NCI-H2227 (cell line): ENCODE data around the gene STAMBP.
"Not testable (repeated sequence)": the region's sequence is repeated elsewhere in the genome, so short reads cannot be mapped to it uniquely, and the experiment has no call there.

Source experiments
- DNase-seq: peaks from one replicate; lab custom pipeline; 2025; ENCODE audit not compliant: unreplicated experiment; lab: John Stamatoyannopoulos, UW

The STAMBP gene

DNA sequence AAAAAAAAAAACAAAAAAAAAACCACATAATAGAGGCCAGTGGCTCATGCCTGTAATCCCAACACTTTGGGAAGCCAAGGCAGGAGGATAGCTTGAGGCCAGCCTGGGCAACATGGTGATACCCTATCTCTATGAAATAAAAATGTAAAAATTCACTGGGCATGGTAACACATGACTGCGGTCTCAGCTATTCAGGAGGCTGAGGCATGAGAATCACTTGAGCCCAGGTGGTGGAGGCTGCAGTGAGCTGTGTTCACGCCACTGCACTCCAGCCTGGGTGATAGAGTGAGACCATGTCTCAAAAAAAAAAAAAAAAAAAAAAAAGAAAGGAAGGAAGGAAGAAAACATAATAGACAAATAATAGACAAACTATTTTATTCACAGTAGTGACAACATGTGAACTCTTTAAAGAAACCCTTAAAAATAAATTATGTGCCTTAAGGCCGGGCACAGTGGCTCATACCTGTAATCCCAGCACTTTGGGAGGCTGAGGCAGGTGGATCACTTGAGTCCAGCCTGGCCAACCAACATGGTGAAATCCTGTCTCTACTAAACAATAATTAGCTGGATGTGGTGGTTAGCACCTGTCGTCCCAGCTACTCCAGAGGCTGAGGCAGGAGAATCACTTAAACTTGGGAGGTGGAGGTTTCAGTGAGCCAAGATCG is 75.3 kb downstream of the STAMBP start:
- not testable (repeated sequence) for DNase-seq

- DNase-seq, result no peak
Observed at GRCh38 chr2:73904952-73905351, 76.2 kb downstream of the STAMBP start.

GRCh38 chr2:73906847-73907505 is 78.2 kb downstream of the STAMBP start:
- no peak for DNase-seq

- peak; percentile 42 for DNase-seq
Observed at GRCh38 chr2:73907840-73908452, 79.2 kb downstream of the STAMBP start.

DNA sequence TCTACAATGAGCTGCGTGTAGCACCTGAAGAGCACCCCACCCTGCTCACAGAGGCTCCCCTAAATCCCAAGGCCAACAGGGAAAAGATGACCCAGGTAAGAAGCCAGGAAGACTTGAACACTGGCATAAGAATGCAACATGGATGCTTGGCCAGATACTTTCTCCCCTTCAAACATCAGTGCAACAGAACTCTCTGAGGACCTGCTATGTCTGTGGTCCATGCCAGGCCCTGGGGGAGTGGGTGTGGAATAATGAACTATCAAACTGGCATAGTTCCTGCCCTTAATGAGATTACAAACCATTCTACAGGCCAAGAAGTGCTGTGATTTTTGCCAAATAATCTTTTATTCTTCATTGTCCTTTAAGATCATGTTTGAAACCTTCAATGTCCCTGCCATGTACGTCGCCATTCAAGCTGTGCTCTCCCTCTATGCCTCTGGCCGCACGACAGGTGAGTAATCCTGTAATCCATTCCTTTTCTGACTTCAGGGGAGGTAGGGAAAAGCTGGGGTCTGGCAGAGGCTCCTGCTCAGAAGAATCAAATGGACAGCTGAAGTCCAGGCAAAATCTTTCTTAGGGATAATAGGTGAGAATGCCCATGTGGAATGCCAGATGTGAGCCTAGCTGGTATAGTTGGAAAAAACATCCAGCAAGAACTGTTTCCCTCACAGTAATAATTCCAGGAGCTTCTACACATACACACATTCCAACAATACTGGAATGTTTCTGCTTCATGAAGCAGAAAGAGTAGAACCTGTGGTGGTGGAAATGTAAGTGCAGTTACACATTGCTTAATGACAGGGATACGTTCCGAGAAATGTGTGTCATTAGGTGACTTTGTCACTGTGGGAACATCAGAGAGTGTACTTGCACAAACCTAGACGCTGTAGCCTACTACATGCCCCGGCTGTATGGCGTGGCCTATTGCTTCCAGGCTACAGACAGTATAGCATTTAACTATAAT is 80.2 kb downstream of the STAMBP start:
- DNase-seq, result no peak

GRCh38 chr2:73910873-73911547 is 82.2 kb downstream of the STAMBP start:
- no peak for DNase-seq

DNA sequence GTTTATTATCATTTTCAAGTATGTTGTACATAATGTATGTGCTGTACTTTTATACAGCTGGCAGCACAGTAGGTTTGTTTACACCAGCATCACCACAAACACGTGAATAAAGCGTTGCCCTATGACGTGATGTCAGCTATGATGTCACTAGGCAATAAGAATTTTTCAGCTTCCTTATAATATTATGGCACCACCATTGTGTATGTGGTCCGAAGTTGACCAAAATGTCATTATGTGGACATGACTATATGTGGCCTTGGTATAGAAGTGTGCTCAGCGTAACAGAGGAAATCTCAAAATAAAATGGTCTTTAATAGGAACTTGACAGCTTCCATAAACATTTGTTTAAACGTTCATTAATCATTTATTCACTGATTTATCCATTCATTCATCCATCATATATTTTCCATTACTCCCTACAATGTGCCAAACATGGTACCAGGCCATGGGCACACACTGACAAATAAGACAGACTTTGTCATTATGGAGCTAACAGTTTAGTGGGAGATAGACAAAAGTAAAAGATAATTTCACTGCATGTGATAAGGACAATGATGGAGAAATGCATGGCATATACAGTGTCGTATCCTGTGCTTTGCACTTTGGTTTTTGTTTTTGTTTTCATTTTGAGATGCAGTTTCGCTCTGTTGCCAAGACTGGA is 82.9 kb downstream of the STAMBP start:
- DNase-seq, result no peak

DNA sequence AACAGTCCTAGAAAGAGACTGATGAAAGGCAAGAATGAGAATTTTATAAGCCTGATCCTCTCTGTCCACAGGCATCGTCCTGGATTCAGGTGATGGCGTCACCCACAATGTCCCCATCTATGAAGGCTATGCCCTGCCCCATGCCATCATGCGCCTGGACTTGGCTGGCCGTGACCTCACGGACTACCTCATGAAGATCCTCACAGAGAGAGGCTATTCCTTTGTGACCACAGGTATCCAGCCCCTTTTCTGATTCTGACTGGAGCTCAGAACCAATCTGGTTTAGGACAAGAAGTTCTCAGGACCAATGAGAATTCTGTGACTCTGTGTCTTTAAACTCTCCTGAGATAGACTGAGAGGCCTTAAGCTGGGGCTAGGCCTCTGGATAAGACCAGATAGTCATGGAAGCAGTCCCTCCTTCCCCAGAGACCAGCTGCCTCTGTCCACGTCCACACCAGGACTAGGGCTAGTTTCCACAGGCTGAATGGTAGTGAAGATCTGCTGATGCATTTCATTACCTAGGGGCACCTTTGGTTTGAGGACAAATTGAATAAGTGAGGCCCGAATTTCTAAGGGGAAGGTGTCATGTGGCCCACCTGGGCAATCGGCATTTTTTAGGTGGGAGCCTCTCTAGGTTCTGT is 84.8 kb downstream of the STAMBP start:
- DNase-seq, result no peak

DNA sequence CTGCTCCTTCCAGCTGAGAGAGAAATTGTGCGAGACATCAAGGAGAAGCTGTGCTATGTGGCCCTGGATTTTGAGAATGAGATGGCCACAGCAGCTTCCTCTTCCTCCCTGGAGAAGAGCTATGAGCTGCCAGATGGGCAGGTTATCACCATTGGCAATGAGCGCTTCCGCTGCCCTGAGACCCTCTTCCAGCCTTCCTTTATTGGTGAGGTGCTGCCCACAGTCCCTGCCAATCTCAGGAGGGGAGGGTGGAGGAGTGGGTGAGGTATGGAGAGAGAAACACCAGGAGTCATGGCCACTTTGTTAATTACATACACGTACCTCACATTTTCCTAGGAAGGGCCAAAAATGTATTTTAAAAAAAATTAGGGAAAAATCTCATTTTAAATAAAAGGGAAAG is 85.9 kb downstream of the STAMBP start:
- no peak for DNase-seq

DNA sequence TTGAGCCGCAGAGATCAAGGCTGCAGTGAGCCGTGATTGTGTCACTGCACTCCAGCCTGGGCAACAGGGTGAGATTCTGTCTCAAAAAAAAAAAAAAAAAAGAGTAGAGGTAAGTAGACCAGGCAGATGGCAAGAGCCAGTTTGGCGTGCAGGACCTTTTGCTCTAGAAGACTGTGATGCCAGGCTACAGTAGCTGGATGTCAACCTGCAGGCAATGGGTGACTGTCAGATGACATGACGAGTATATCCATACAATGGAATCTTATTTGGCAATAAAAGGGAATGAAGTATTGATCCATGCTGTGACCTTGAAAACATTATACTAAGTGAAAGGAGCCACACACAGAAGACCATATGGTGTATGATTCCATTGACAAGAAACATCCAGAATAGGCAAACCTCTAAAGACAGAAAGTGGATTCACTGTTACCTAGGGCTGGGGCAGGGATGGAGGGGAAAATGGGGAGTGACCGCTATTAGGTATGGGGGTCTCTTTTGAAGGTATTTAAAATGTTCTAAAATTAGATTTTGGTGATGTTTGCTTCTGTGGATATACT is 86.8 kb downstream of the STAMBP start:
- no peak for DNase-seq

- DNase-seq, result no peak
Observed at GRCh38 chr2:73916666-73917065, 87.9 kb downstream of the STAMBP start.

DNA sequence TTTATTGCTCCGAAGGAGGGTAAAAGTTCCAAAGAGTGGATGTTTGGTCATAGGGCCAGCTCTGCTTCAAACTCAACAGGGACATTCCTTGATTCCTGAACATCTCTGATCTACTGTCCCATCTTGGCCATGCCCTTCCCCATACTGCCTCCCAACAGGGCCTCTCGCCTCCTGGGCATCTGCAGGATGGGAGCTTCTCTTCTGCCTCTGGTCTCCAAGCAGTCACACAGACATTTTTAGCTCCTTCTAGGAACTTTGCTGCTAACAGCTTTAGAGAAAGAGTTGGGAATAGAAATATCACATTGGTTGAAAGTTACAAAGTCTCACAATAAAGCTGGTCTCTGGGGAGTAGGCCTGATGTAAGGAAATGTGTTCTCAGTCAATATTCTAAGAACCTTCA is 88.5 kb downstream of the STAMBP start:
- no peak for DNase-seq

- no peak for DNase-seq
Observed at GRCh38 chr2:73917696-73918207, 89.0 kb downstream of the STAMBP start.

DNA sequence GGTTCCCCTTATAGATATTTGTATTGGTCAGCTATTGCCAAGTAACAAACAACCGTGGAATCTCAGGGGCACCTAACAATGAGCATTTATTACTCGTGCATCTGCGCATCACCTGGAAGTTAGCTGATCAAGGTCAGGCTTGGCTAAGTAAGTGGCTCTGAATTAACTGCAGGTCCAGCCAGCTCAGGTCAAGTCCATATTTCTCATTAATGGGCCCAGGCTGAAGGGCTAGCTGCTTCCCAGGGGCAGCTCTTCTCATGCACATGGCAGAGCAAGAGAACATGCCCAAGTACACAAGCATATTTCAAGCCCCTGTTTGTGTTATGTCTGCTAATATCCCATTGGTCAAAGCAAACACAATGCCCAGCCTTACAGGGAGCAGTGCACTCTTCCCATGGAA is 90.1 kb downstream of the STAMBP start:
- DNase-seq, result no peak

DNA sequence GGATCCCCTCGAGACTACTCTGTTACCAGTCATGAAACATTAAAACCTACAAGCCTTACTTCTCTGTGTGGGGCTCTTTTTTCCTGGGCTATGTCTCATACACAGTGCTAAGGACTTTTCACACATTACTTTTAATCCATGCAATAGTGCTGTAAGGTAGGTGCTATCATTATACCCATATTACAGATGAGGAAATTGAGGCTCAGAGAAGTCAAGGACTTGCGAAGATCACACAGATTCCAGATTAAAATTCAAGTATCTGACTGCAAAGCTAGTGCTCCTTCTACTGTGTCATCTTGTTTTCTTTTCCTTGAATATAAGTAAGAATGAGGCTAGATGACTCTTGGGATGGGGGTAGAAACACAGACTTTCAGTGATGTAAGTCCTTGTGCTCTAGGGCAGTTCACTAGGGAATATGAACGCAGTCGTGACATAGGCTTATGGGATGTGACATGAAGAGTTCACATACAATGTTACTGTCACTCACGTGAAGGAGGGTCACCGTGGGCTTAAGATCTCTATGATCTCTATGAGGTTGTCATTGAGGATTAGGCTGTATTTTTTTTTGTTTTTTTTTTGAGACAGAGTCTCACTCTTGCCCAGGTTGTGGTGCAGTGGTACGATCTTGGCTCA is 91.0 kb downstream of the STAMBP start:
- DNase-seq, result no peak

DNA sequence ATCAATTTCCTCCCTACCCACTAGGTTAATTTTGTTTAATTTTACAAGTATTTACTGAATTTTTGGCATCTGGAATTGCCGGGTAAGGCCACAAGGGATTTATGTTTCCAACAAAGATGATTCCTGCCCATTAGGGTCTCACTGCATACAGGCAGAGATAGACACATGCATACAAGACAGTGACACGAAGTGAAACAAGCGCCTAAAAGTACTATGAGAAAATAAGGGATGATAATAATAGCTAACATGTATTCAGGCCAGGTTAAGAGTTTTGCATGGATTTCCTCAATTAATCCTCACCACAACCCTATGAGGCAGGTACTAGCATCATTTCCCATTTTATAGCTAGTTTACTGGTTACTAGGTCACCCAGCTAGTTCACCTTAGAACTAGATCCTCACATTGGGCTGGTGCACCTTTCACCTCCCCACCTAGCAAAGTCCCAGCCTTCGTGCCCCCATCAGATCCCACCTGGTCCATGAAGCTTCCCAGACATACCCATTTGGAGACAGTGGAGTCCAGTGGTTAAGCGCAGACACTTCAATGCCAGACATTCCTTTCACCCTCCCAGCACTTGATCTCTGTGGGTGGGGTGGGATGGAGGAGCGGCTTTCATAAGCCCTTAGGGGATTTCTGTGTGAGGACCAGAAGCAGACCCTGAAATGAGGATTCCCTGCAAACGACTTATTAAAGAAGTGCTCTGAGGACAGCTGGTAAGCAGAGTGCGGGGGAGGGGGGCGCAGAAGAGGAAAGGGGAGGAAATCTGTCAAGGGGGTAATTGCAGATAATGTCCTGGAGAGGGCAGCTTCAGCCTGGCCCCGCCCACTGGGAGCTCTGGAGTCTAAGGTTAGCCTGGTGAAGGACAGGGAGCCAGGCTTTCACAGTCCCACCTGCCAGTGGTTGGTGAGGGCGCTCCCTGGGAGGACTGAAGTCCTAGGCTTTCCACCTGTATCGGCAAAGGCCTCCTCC is 92.1 kb downstream of the STAMBP start:
- DNase-seq, result peak; percentile 61

- DNase-seq, result no peak
Observed at GRCh38 chr2:73921581-73921980, 92.8 kb downstream of the STAMBP start.

GRCh38 chr2:73922681-73923080 is 93.9 kb downstream of the STAMBP start:
- no peak for DNase-seq
